Spleen (tissue), 11 donors: Measurements from ENCODE around the gene MUC2. TPM values are rescaled to one million over a fixed set of nuclear protein-coding genes. Genes with fewer than 3 reads are reported as not detected.

ENCODE experiments used
- DNase-seq: peaks from one replicate; pipeline ENCODE4 v3.0.0-alpha.2; 2020
- H3K27ac ChIP-seq, 8 donors: fragments of 200-600 bp; sonication (generic) in 7 of 8; 1 replicate in 4 of 8; 2 replicates in 4 of 8; pipeline versions ENCODE4 v1.5.0 to v1.8.0; 2016 to 2021; ENCODE audit warnings: inconsistent platforms in 4 of 8, mild to moderate bottlenecking in 4 of 8, moderate library complexity in 1 of 8
- H3K27me3 ChIP-seq, 7 donors: fragments of 200-600 bp; sonication (generic) in 6 of 7; replicated peaks in 1 of 7; 1 replicate in 4 of 7; 2 replicates in 3 of 7; pipeline versions ENCODE4 v1.5.0 to v1.8.0; 2016 to 2021; ENCODE audit warnings: inconsistent platforms in 3 of 7, mild to moderate bottlenecking in 1 of 7
- H3K36me3 ChIP-seq, 6 donors: fragments of 200-600 bp; sonication (generic) in 5 of 6; 1 replicate in 4 of 6; 2 replicates in 2 of 6; pipeline versions ENCODE4 v1.5.0 to v1.8.0; 2016 to 2021; ENCODE audit warnings: inconsistent platforms in 2 of 6
- H3K4me1 ChIP-seq, 6 donors: fragments of 200-600 bp; sonication (generic) in 5 of 6; 1 replicate in 3 of 6; 2 replicates in 3 of 6; pipeline versions ENCODE4 v1.5.0 to v1.8.0; 2016 to 2021; ENCODE audit warnings: inconsistent platforms in 3 of 6
- H3K4me3 ChIP-seq, 8 donors: fragments of 200-600 bp; sonication (generic) in 7 of 8; 1 replicate in 4 of 8; 2 replicates in 4 of 8; pipeline versions ENCODE4 v1.5.0 to v1.8.0; 2016 to 2021; ENCODE audit warnings: inconsistent platforms in 4 of 8, mild to moderate bottlenecking in 4 of 8, moderate library complexity in 2 of 8
- H3K9me3 ChIP-seq, 8 donors: fragments of 200-600 bp; sonication (generic) in 7 of 8; 1 replicate in 4 of 8; 2 replicates in 4 of 8; pipeline versions ENCODE4 v1.5.0 to v1.8.0; 2016 to 2021; ENCODE audit warnings: inconsistent platforms in 4 of 8
- POLR2A ChIP-seq, 3 donors: fragments of 450-650 bp; IDR thresholded peaks; one replicate each; pipeline ENCODE4 v1.5.1; 2017; ENCODE audit warnings: antibody characterized with exemption in 3 of 3, mild to moderate bottlenecking in 1 of 3
- POLR2AphosphoS5 ChIP-seq, 3 donors: sonication (generic); formaldehyde crosslinking; IDR thresholded peaks; one replicate each; pipeline ENCODE4 v1.5.1; 2017; ENCODE audit warnings: antibody characterized with exemption in 3 of 3
- WGBS, 5 donors: extraction: QIAGEN DNeasy Blood & Tissue Kit in 3 of 5; methylation state at CpG; one replicate each; pipeline versions ENCODE4 v1.1.5 to v1.1.7; 2013 to 2018; 5-methylcytosine and 5-hydroxymethylcytosine counted together
- intact Hi-C: fragments of 100-400 bp; cut with DNase I; formaldehyde crosslinking; loops from one replicate; pipeline ENCODE4 v1.15.0; 2023; ENCODE audit warnings: low total_unique reads
- polyA plus RNA-seq, 3 donors: library from polyadenylated mRNA; stranded (reverse); fragments of 200-250 nt; gene quantifications; one replicate each; pipeline ENCODE4 v1.2.1, GENCODE V29; 2013
- total RNA-seq, 7 donors: library from RNA; depleted of rRNA in 3 of 7; stranded (reverse); fragments of >200 nt in 3 of 7; fragmentation: NEBNext Ultra II Directional in 4 of 7; extraction: Animal tissue kit (Norgen Biotek cat#: 25700) in 4 of 7; gene quantifications; one replicate each; pipeline versions ENCODE4 v1.1.0 to v1.2.1, GENCODE V29; 2016 to 2021
- TF ChIP-seq, protein P1 (sequence below), 11 experiments: fragments of 200-600 bp in 7 of 11; fragments of 450-650 bp in 4 of 11; sonication (generic) in 4 of 11; IDR thresholded peaks in 8 of 11; conservative IDR thresholded peaks in 3 of 11; 1 replicate in 7 of 11; 2 replicates in 4 of 11; pipeline versions ENCODE4 v1.4.0 to v1.8.0; 2016 to 2021; ENCODE audit warnings: antibody characterized with exemption in 11 of 11, inconsistent platforms in 4 of 11, mild to moderate bottlenecking in 1 of 11
- donor health status: healthy with polysubstance abuse.
- donor health status: DM: no; HTN: no; CAD: no; lungs with moderate emphysema.
- donor health status: DM: no; HTN: no; CAD: no.
- donor health status: Bipolar disorder and iron deficiency.
- donor health status: healthy.
- donor health status: DM: no; HTN: no; CAD: no.
- donor health status: DM: yes; HTN: yes; CAD: no.

MUC2 gene
- total and polyA plus RNA-seq, 10 donors = 0.03 to 0.06 (median 0.03) TPM; not detected in 7

DNA sequence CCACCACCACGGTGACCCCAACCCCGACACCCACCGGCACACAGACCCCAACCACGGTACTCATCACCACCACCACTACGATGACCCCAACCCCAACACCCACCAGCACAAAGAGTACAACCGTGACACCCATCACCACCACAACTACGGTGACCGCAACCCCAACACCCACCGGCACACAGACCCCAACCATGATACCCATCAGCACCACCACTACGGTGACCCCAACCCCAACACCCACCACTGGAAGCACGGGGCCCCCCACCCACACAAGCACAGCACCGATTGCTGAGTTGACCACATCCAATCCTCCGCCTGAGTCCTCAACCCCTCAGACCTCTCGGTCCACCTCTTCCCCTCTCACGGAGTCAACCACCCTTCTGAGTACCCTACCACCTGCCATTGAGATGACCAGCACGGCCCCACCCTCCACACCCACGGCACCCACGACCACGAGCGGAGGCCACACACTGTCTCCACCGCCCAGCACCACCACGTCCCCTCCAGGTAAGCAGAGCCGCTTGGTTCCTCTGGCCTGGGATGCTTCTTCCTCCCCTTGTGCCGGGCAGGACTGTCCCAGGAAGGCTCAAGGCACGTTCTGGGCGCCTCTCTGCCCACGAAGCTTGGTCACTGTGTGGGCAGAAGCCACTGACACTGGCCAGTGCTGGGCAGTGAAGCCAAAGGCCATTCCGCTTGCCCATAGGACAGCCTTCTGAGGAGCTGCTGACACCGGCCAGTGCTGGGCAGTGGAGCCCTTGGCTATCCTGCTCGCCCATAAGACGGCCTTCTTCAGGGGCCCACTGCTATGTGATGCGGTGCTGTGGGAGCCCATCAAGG lies 25.1 kb downstream of the MUC2 start:
- Histone ChIP-seq H3K27me3 (no peaks in the 10 kb centered on the region), H3K4me3 (no peak overlapping the region), H3K36me3 (no peaks in the 10 kb centered on the region), H3K4me1 (no peaks in the 10 kb centered on the region), H3K27ac (no peak overlapping the region), H3K9me3 (no peaks in the 10 kb centered on the region)
- intact Hi-C loops = no loop called here
- TF ChIP-seq POLR2A (IDR thresholded peaks at IDR 0.05) (no peak), POLR2AphosphoS5 (IDR thresholded peaks at IDR 0.05) (no peak)
- TF ChIP-seq, protein P1, sequence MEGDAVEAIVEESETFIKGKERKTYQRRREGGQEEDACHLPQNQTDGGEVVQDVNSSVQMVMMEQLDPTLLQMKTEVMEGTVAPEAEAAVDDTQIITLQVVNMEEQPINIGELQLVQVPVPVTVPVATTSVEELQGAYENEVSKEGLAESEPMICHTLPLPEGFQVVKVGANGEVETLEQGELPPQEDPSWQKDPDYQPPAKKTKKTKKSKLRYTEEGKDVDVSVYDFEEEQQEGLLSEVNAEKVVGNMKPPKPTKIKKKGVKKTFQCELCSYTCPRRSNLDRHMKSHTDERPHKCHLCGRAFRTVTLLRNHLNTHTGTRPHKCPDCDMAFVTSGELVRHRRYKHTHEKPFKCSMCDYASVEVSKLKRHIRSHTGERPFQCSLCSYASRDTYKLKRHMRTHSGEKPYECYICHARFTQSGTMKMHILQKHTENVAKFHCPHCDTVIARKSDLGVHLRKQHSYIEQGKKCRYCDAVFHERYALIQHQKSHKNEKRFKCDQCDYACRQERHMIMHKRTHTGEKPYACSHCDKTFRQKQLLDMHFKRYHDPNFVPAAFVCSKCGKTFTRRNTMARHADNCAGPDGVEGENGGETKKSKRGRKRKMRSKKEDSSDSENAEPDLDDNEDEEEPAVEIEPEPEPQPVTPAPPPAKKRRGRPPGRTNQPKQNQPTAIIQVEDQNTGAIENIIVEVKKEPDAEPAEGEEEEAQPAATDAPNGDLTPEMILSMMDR (IDR thresholded peaks at IDR 0.05 in 8 of 11, conservative IDR thresholded peaks at IDR 0.05 in 3 of 11) = no peak
- 90 to 94% (median 94%) methylated on average over 26 to 32 of the region's 32 CpGs for whole genome bisulfite sequencing, 5 donors
- DNase-seq = no peak

GRCh38 chr11:1100417-1101245 lies 26.0 kb downstream of the MUC2 start:
- TF ChIP-seq, protein P1 (IDR thresholded peaks at IDR 0.05 in 8 of 11, conservative IDR thresholded peaks at IDR 0.05 in 3 of 11) = no peak
- TF ChIP-seq POLR2A (IDR thresholded peaks at IDR 0.05) (no peak), POLR2AphosphoS5 (IDR thresholded peaks at IDR 0.05) (no peak)
- no peaks in the 10 kb centered on the region for H3K4me1 ChIP-seq
- no peaks in the 10 kb centered on the region for H3K9me3 ChIP-seq
- peak; percentile 59 for DNase-seq
- H3K36me3 ChIP-seq = no peaks in the 10 kb centered on the region
- no peak overlapping the region for H3K27ac ChIP-seq
- H3K4me3 ChIP-seq = no peak overlapping the region
- intact Hi-C loops = no loop called here
- 82 to 95% (median 90%) methylated on average over 16 to 33 of the region's 33 CpGs for WGBS, 5 donors
- no peaks in the 10 kb centered on the region for H3K27me3 ChIP-seq

- TF ChIP-seq, protein P1 (IDR thresholded peaks at IDR 0.05 in 8 of 11, conservative IDR thresholded peaks at IDR 0.05 in 3 of 11) = no peak
- no peak for TF ChIP-seq POLR2A (IDR thresholded peaks at IDR 0.05)
- no peak for TF ChIP-seq POLR2AphosphoS5 (IDR thresholded peaks at IDR 0.05)
- Histone ChIP-seq H3K4me1 (no peaks in the 10 kb centered on the region), H3K27ac (no peak overlapping the region), H3K4me3 (no peak overlapping the region), H3K27me3 (no peaks in the 10 kb centered on the region), H3K9me3 (no peaks in the 10 kb centered on the region), H3K36me3 (no peaks in the 10 kb centered on the region)
- intact Hi-C loops = no loop called here
- 83 to 92% (median 90%) methylated on average over 45 to 50 of the region's 50 CpGs for WGBS, 5 donors
- peak; percentile 66 for DNase-seq
These were observed 26.8 kb downstream of the MUC2 start for GRCh38 chr11:1101318-1102089.
